ENCODE results near the gene TBCA. TPM values are rescaled to one million over a fixed set of nuclear protein-coding genes. Genes with fewer than 3 reads are reported as not detected.

Gene TBCA
- 180 and 195 TPM in 2 replicates for total RNA-seq

GRCh38 chr5:77775790-77776553 lies at the start of gene TBCA:
Gene TBCA (minus strand): TSS chr5:77776339. CDS start chr5:77776257, 82 bp downstream.

Other genes starting within 250 kb of the TBCA start
- not detected in 2 replicates for gene OTP, start 137.6 kb downstream of the TBCA start, total RNA-seq